ENCODE results near the gene CEACAM21.

CEACAM21 gene

GRCh38 chr19:41541990-41542584 lies 33.9 kb upstream of the CEACAM21 start:
- H3K4me3 ChIP-seq (replicated peaks in 1 of 2; ENCODE audit: low read depth in 2 of 2, low read length in 2 of 2) = no peak overlapping the region
- peak; percentile 54 to 59 for DNase-seq (ENCODE audit: low read depth in 2 of 2)
- TF ChIP-seq, protein P1, sequence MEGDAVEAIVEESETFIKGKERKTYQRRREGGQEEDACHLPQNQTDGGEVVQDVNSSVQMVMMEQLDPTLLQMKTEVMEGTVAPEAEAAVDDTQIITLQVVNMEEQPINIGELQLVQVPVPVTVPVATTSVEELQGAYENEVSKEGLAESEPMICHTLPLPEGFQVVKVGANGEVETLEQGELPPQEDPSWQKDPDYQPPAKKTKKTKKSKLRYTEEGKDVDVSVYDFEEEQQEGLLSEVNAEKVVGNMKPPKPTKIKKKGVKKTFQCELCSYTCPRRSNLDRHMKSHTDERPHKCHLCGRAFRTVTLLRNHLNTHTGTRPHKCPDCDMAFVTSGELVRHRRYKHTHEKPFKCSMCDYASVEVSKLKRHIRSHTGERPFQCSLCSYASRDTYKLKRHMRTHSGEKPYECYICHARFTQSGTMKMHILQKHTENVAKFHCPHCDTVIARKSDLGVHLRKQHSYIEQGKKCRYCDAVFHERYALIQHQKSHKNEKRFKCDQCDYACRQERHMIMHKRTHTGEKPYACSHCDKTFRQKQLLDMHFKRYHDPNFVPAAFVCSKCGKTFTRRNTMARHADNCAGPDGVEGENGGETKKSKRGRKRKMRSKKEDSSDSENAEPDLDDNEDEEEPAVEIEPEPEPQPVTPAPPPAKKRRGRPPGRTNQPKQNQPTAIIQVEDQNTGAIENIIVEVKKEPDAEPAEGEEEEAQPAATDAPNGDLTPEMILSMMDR (IDR thresholded peaks at IDR 0.05; ENCODE audit: low read depth, low read length) = peak; percentile 67

- DNase-seq (ENCODE audit: low read depth in 2 of 2) = no peak
- TF ChIP-seq, protein P1 (IDR thresholded peaks at IDR 0.05; ENCODE audit: low read depth, low read length) = no peak
Observed at GRCh38 chr19:41542622-41543021, 33.3 kb upstream of the CEACAM21 start.

DNA sequence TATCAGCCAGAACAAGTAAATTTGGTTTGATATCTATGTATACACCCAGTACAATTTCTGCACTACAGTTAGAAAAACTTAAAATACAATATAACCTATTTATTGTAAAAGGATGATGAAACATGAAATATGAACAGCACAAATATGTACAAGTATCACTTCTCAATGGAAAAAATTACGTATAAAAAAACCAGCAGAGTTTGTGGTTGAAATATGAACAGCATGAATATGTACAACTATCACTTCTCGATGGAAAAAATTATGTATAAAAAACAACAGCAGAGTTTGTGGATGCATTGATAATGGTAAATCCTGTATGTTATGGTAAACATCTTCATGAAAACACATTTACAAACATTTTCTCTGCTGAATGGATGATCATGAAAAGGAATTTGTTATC lies 32.4 kb upstream of the CEACAM21 start:
- TF ChIP-seq, protein P1 (IDR thresholded peaks at IDR 0.05; ENCODE audit: low read depth, low read length) = no peak
- no peak for DNase-seq (ENCODE audit: low read depth in 2 of 2)
- H3K4me3 ChIP-seq (replicated peaks in 1 of 2; ENCODE audit: low read depth in 2 of 2, low read length in 2 of 2) = no peak overlapping the region

More at GRCh38 chr19:41542622-41543021, 33.3 kb upstream of the CEACAM21 start:
- no peak overlapping the region for H3K4me3 ChIP-seq (replicated peaks in 1 of 2; ENCODE audit: low read depth in 2 of 2, low read length in 2 of 2)

DNA sequence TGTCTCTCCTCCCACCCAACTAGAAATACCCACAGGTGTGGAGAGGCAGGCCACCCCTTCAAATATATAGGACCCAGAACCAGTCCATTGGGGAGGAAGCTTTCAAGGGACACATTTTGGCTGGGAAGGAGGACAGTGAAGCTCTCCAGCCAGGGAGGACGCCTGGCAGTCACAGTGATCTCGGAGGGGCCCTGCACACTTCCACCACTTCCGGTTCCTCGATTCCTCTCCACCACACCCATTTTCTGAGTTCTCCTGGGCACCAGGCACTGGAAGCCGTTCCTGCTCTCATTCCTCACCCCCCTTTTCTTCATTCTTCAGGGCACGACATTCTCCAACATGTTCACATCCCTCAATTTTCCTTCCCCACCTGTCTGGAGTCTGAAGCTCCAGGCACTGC lies 30.4 kb upstream of the CEACAM21 start:
- TF ChIP-seq, protein P1 (IDR thresholded peaks at IDR 0.05; ENCODE audit: low read depth, low read length) = no peak
- DNase-seq (ENCODE audit: low read depth in 2 of 2) = no peak
- no peak overlapping the region for H3K4me3 ChIP-seq (replicated peaks in 1 of 2; ENCODE audit: low read depth in 2 of 2, low read length in 2 of 2)

DNA sequence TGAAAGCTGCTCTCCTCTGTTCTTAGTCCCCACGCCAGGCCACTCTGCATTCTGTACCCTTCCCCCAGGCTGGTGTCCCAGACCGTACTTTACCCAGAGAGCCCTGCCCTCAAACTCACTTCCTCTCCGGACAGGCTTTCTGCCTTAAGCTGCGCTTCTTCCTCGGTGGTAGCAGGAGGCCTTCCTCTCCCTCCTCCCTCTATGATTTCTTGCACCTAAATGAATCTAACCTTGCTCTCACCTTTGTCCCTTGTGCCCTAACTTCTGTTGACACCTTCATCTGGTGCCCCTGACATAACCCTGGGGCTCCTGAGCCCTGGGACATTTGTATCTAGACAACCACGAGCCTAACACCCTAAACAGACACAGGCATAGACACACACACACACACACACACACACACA lies 29.6 kb upstream of the CEACAM21 start:
- TF ChIP-seq, protein P1 (IDR thresholded peaks at IDR 0.05; ENCODE audit: low read depth, low read length) = no peak
- DNase-seq (ENCODE audit: low read depth in 2 of 2) = no peak
- no peak overlapping the region for H3K4me3 ChIP-seq (replicated peaks in 1 of 2; ENCODE audit: low read depth in 2 of 2, low read length in 2 of 2)

DNA sequence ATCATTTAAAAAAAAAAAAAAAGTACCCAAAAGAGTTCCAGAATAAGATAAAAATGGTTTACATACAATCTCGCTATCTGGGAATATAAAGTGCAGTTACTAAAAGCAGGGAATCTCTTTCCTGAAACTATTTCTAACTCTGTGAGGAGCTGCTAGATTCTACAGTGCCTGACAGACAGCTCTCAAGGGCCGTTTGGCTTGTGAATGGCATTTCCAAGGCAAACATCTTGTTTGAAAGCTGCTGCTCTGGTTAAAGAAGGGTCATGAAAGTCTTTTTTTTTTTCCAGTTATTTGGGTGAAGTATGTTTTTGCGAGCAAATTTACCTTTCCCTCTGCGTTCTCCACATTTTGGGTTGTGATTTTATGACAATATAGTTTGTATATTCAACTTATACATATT lies 29.0 kb upstream of the CEACAM21 start:
- TF ChIP-seq, protein P1 (IDR thresholded peaks at IDR 0.05; ENCODE audit: low read depth, low read length) = no peak
- DNase-seq (ENCODE audit: low read depth in 2 of 2) = no peak
- H3K4me3 ChIP-seq (replicated peaks in 1 of 2; ENCODE audit: low read depth in 2 of 2, low read length in 2 of 2) = no peak overlapping the region

DNA sequence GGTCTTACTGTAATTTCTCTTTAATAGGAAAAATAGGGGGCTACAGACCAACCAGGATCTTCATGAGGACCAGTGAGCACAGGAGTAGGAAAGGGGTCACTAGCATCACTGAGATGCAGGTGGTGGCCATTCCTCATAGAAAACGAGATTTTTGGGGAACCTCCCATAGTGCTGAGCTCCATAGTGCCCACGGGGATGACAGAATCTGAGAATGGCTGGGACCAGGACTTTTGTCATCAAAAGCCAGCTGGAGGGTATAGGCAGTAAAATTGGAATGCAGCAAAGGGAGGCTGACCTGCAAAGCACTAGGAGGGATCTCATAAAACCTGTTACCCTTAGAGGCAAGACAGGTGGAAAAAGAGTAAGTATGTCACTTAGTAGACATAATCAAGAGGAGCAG lies 28.4 kb upstream of the CEACAM21 start:
- TF ChIP-seq, protein P1 (IDR thresholded peaks at IDR 0.05; ENCODE audit: low read depth, low read length) = no peak
- no peak for DNase-seq (ENCODE audit: low read depth in 2 of 2)
- H3K4me3 ChIP-seq (replicated peaks in 1 of 2; ENCODE audit: low read depth in 2 of 2, low read length in 2 of 2) = no peak overlapping the region

Measured in cardiac fibroblast (primary cell).